Liver (tissue), 3 donors: ENCODE measurements around the gene TREH.

Experiments
- CTCF ChIP-seq: fragments of 150-350 bp; IDR thresholded peaks from 2 replicates; pipeline ENCODE4 v1.5.1; 2017; ENCODE audit warnings: improper control_type of control experiment, low read depth, low read length; ENCODE audit not compliant: missing input control
- FOXA1 ChIP-seq: IDR thresholded peaks from 2 replicates; pipeline ENCODE4 v1.6.1; 2016; ENCODE audit warnings: antibody characterized with exemption
- GABPA ChIP-seq, 2 donors: IDR thresholded peaks in 1 of 2; conservative IDR thresholded peaks in 1 of 2; 2 replicates each; pipeline ENCODE4 v1.6.1; 2016; ENCODE audit warnings: antibody characterized with exemption in 2 of 2, mild to moderate bottlenecking in 1 of 2, moderate library complexity in 1 of 2
- JUND ChIP-seq, 2 donors: IDR thresholded peaks; 2 replicates each; pipeline ENCODE4 v1.6.1; 2016; ENCODE audit warnings: antibody characterized with exemption in 2 of 2
- RAD21 ChIP-seq, 2 donors: IDR thresholded peaks; 2 replicates each; pipeline ENCODE4 v1.6.1; 2016; ENCODE audit warnings: antibody characterized with exemption in 2 of 2, mild to moderate bottlenecking in 2 of 2
- TAF1 ChIP-seq: conservative IDR thresholded peaks from 2 replicates; pipeline ENCODE4 v1.6.1; 2016; ENCODE audit warnings: antibody characterized with exemption, mild to moderate bottlenecking
- YY1 ChIP-seq: IDR thresholded peaks from 2 replicates; pipeline ENCODE4 v1.6.1; 2016; ENCODE audit warnings: antibody characterized with exemption, mild to moderate bottlenecking
- TF ChIP-seq, protein P1 (sequence below): IDR thresholded peaks from 2 replicates; pipeline ENCODE4 v1.6.1; 2016; ENCODE audit warnings: antibody characterized with exemption, mild to moderate bottlenecking
- donor health status: healthy.
- donor health status: healthy.

GRCh38 chr11:118655486-118656190, 23.8 kb downstream of the TREH start:
- TF ChIP-seq CTCF (no peak), JUND (IDR thresholded peaks at IDR 0.05) (no peak), GABPA (IDR thresholded peaks at IDR 0.05 in 1 of 2, conservative IDR thresholded peaks at IDR 0.05 in 1 of 2) (no peak), TAF1 (no peak), RAD21 (IDR thresholded peaks at IDR 0.05) (no peak), FOXA1 (no peak), YY1 (no peak)
- TF ChIP-seq, protein P1, sequence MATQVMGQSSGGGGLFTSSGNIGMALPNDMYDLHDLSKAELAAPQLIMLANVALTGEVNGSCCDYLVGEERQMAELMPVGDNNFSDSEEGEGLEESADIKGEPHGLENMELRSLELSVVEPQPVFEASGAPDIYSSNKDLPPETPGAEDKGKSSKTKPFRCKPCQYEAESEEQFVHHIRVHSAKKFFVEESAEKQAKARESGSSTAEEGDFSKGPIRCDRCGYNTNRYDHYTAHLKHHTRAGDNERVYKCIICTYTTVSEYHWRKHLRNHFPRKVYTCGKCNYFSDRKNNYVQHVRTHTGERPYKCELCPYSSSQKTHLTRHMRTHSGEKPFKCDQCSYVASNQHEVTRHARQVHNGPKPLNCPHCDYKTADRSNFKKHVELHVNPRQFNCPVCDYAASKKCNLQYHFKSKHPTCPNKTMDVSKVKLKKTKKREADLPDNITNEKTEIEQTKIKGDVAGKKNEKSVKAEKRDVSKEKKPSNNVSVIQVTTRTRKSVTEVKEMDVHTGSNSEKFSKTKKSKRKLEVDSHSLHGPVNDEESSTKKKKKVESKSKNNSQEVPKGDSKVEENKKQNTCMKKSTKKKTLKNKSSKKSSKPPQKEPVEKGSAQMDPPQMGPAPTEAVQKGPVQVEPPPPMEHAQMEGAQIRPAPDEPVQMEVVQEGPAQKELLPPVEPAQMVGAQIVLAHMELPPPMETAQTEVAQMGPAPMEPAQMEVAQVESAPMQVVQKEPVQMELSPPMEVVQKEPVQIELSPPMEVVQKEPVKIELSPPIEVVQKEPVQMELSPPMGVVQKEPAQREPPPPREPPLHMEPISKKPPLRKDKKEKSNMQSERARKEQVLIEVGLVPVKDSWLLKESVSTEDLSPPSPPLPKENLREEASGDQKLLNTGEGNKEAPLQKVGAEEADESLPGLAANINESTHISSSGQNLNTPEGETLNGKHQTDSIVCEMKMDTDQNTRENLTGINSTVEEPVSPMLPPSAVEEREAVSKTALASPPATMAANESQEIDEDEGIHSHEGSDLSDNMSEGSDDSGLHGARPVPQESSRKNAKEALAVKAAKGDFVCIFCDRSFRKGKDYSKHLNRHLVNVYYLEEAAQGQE, result no peak
